CD4-positive, alpha-beta memory T cell (primary cell): ENCODE measurements around the gene LHFPL6. TPM values are rescaled to one million over a fixed set of nuclear protein-coding genes. Genes with fewer than 3 reads are reported as not detected.

Experiments used
- CTCF ChIA-PET: fragments of 350-600 bp; sonication (Branson Sonifier 250); formaldehyde crosslinking; loops from one replicate; lab custom pipeline; 2021; ENCODE audit warnings: inconsistent platforms; ENCODE audit not compliant: partially characterized antibody; lab: Charles Lee
- POLR2A ChIA-PET: fragments of 350-600 bp; sonication (Branson Sonifier 250); formaldehyde crosslinking; loops from one replicate; lab custom pipeline; 2021; ENCODE audit not compliant: partially characterized antibody; lab: Charles Lee
- DNase-seq, 5 donors: peaks; one replicate each; pipeline versions ENCODE4 v3.0.0 to v3.0.0-alpha.2; 2020 to 2022; ENCODE audit warnings: mixed read lengths in 1 of 5
- H3K27ac ChIP-seq: one replicate; pipeline ENCODE4 v1.7.0; 2013; ENCODE audit warnings: low read depth, low read length
- H3K27me3 ChIP-seq: 2 replicates; pipeline ENCODE4 v1.7.0; 2013; ENCODE audit warnings: mild to moderate bottlenecking, low read length, moderate library complexity; ENCODE audit not compliant: insufficient read depth
- H3K36me3 ChIP-seq: 2 replicates; pipeline ENCODE4 v1.7.0; 2013; ENCODE audit warnings: mild to moderate bottlenecking, low read length, moderate library complexity; ENCODE audit not compliant: insufficient read depth
- H3K4me1 ChIP-seq: 2 replicates; pipeline ENCODE4 v1.7.0; 2013; ENCODE audit warnings: mild to moderate bottlenecking, low read length, moderate library complexity; ENCODE audit not compliant: insufficient read depth
- H3K4me3 ChIP-seq, 2 donors: one replicate each; pipeline ENCODE4 v1.7.0; 2013; ENCODE audit warnings: low read length in 2 of 2, mild to moderate bottlenecking in 1 of 2
- H3K9me3 ChIP-seq, 2 donors: one replicate each; pipeline ENCODE4 v1.7.0; 2013; ENCODE audit warnings: low read length in 2 of 2, control low read depth in 1 of 2; ENCODE audit not compliant: control insufficient read depth in 1 of 2
- H3K27ac Mint-ChIP-seq, 7 donors: one replicate each; pipeline ENCODE4 v1.8.0; 2020 to 2021; ENCODE audit warnings: mixed read lengths in 7 of 7, mild to moderate bottlenecking in 6 of 7, inconsistent platforms in 3 of 7, moderate library complexity in 3 of 7
- H3K27me3 Mint-ChIP-seq, 2 donors: one replicate each; pipeline ENCODE4 v1.8.0; 2020 to 2021; ENCODE audit warnings: mixed read lengths in 2 of 2
- H3K36me3 Mint-ChIP-seq, 2 donors: one replicate each; pipeline ENCODE4 v1.8.0; 2020 to 2021; ENCODE audit warnings: mixed read lengths in 2 of 2, inconsistent platforms in 1 of 2, mild to moderate bottlenecking in 1 of 2
- H3K4me1 Mint-ChIP-seq, 4 donors: one replicate each; pipeline ENCODE4 v1.8.0; 2020 to 2021; ENCODE audit warnings: mixed read lengths in 4 of 4, mild to moderate bottlenecking in 1 of 4
- H3K4me3 Mint-ChIP-seq, 8 donors: one replicate each; pipeline ENCODE4 v1.8.0; 2020 to 2021; ENCODE audit warnings: mixed read lengths in 8 of 8, mild to moderate bottlenecking in 7 of 8, moderate library complexity in 6 of 8, inconsistent platforms in 3 of 8
- H3K9me3 Mint-ChIP-seq, 8 donors: one replicate each; pipeline ENCODE4 v1.8.0; 2020 to 2021; ENCODE audit warnings: mixed read lengths in 8 of 8, mild to moderate bottlenecking in 5 of 8, inconsistent platforms in 3 of 8, moderate library complexity in 1 of 8
- intact Hi-C: fragments of 100-400 bp; cut with micrococcal nuclease; formaldehyde crosslinking; loops from one replicate; pipeline ENCODE4 v1.15.1; 2023
- polyA plus RNA-seq, 2 donors: library from polyadenylated mRNA; unstranded; fragments of 300-500 nt; fragmentation: Illumina TruSeq; gene quantifications; one replicate each; pipeline ENCODE4 v1.2.3, GENCODE V29; 2021
- total RNA-seq, 2 experiments: library from RNA; stranded (reverse); gene quantifications; one replicate each; pipeline ENCODE4 v1.2.3, GENCODE V29; 2021

Gene LHFPL6
- total and polyA plus RNA-seq, 4 experiments from 2014 or later, result 0.16 TPM; not detected in 3

DNA sequence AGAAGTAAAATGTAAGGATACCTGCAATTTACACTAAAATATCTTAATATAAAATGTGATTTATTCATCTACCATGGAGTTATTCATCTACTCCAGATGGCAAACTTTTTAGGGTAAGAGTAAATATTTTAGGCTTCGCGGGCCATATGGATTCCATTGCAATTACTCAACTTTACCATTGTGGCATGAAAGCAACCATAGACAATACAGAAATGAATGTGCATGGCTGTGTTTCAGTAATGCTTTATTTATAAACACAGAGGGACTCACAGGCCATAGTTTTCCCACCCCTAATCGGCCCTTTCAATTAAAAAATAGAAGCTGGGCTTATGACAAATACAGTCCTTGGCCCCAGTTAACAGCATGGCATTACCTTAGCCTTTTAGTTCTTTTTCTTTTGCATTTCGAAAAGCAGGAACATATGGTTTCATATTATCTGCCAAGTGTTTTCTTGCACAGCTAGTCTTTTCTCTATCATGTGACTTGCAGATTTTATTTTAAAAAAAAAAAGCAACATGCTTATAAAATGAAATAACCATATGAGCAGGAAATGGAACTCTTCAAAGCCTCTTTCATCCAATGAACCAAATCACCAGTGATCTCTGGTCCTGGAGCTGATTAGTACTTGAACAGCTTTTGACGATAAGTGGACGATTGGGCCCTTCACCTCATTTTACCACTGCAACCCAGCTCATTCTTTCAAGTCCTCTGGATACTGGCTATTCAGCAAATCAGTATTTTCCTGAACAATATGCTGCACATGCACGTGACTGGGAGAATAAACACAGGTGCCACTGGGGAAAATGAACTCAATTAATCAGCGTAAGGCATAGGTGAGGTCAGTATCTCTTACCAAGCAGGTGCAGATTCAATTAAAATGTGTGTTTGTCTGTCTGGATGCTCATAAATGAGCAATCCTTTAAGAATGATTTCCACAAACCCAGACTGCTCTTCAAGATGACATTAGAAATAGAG lies 63.9 kb downstream of the LHFPL6 start:
- Histone ChIP-seq H3K4me3 (no peak overlapping the region), H3K27me3 (no peaks in the 10 kb centered on the region), H3K27ac (no peak overlapping the region), H3K4me1 (no peaks in the 10 kb centered on the region), H3K36me3 (no peaks in the 10 kb centered on the region), H3K9me3 (no peaks in the 10 kb centered on the region)
- POLR2A ChIA-PET, result no interaction called here
- H3K27me3 Mint-ChIP-seq, result peaks cover 8 to 9% of the 10 kb centered on the region in 2 donors
- intact Hi-C loops, result no loop called here
- no peak overlapping the region for H3K27ac Mint-ChIP-seq
- H3K36me3 Mint-ChIP-seq, result no peaks in the 10 kb centered on the region
- no peak for DNase-seq
- CTCF ChIA-PET, result no interaction called here
- H3K4me3 Mint-ChIP-seq, result no peak overlapping the region
- H3K4me1 Mint-ChIP-seq, result no peaks in the 10 kb centered on the region
- H3K9me3 Mint-ChIP-seq, result peaks cover 0 to 2% (median 0%) of the 10 kb centered on the region in 8 donors

DNA sequence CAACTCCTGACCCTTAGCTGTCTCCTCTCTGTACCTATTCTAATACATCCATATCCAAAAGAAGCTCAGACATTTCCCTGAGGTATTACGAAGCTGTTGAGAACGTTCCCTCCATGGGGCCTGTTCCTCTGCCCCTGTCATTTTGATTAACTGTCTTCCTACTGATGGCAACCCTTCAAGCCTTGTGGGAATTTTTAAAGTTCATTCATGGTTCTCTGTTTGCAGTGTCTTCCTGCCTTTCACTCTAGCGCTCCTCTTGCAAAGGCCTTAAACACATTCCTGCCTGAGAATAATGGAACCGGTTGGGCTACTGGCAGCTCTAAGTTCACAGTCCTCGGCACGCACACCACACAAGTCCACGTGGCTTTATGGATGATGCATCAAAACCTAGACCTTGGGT lies 66.1 kb downstream of the LHFPL6 start:
- Histone ChIP-seq H3K9me3 (no peaks in the 10 kb centered on the region), H3K4me1 (no peaks in the 10 kb centered on the region), H3K27ac (no peak overlapping the region), H3K36me3 (no peaks in the 10 kb centered on the region), H3K4me3 (no peak overlapping the region), H3K27me3 (no peaks in the 10 kb centered on the region)
- ChIA-PET CTCF (no interaction called here), POLR2A (no interaction called here)
- DNase-seq, result no peak
- Mint-ChIP-seq H3K9me3 (peaks cover 0 to 2% (median 0%) of the 10 kb centered on the region in 8 donors), H3K4me3 (no peak overlapping the region), H3K27ac (no peak overlapping the region), H3K27me3 (peaks cover 4 to 6% of the 10 kb centered on the region in 2 donors), H3K36me3 (no peaks in the 10 kb centered on the region), H3K4me1 (no peaks in the 10 kb centered on the region)
- intact Hi-C loops, result no loop called here

DNA sequence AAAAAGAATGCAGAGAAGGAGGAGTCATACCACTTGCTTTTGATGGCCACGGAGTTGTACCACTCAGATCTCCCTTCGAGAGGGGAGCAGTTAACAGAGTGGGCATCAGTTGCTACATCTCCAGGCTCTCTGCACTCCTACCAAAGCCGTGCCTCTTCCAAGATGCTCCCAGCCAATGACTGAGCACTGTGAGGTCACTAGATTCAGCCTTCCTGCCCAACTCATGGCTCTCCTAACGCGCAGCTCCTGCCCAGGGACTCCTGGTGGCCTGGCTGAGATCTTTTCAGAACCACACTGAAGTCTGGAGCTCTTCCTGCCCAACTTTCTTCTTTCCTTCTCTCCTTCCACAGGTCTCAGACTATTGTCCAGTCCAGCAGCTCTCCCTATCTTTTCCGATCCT lies 66.7 kb downstream of the LHFPL6 start:
- Histone ChIP-seq H3K4me1 (no peaks in the 10 kb centered on the region), H3K36me3 (no peaks in the 10 kb centered on the region), H3K27ac (no peak overlapping the region), H3K4me3 (no peak overlapping the region), H3K9me3 (no peaks in the 10 kb centered on the region), H3K27me3 (no peaks in the 10 kb centered on the region)
- intact Hi-C loops, result no loop called here
- ChIA-PET CTCF (interaction anchor here (1.0 kb wide), 1 partner anchor 80 kb away, joined by 3 read pairs; no protein-coding TSS in a partner anchor), POLR2A (no interaction called here)
- Mint-ChIP-seq H3K4me3 (no peak overlapping the region), H3K27ac (no peak overlapping the region), H3K36me3 (no peaks in the 10 kb centered on the region), H3K9me3 (peaks cover 0 to 2% (median 0%) of the 10 kb centered on the region in 8 donors), H3K4me1 (no peaks in the 10 kb centered on the region), H3K27me3 (peaks cover 3 to 4% of the 10 kb centered on the region in 2 donors)
- DNase-seq, result no peak

DNA sequence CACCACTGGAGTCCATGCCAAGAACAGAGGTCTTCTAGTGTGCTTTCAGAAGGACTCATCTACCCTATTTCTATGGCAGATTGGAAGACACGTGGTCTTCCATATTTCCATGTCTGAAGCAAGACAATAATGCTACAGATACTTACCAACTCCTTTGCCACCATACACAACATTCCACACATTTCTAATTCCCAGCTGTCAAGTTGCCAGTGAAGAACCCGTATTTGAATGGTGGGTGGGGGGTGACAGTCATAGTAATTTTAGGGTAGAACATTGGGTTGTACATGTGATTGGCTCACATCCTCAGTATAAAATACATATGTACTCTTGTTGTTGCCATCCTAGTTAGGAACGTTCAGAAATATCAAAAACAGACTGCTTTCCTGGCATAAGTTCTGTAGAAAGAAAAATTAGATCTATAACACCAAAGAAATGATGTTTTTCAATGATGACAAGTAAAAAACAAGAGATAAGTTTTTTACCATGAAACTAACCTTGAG lies 69.3 kb downstream of the LHFPL6 start:
- no peaks in the 10 kb centered on the region for H3K36me3 ChIP-seq
- ChIA-PET POLR2A (no interaction called here), CTCF (interaction anchor here (1.0 kb wide), 1 partner anchor 18 kb away, joined by 3 read pairs; no protein-coding TSS in a partner anchor)
- H3K27ac ChIP-seq, result no peak overlapping the region
- Mint-ChIP-seq H3K27me3 (peaks cover 2 to 4% of the 10 kb centered on the region in 2 donors), H3K4me1 (no peaks in the 10 kb centered on the region), H3K27ac (no peak overlapping the region), H3K9me3 (peaks cover 0 to 2% (median 0%) of the 10 kb centered on the region in 8 donors), H3K4me3 (no peak overlapping the region), H3K36me3 (no peaks in the 10 kb centered on the region)
- H3K9me3 ChIP-seq, result no peaks in the 10 kb centered on the region
- H3K4me1 ChIP-seq, result no peaks in the 10 kb centered on the region
- H3K27me3 ChIP-seq, result no peaks in the 10 kb centered on the region
- H3K4me3 ChIP-seq, result no peak overlapping the region
- intact Hi-C loops, result no loop called here
- no peak for DNase-seq

DNA sequence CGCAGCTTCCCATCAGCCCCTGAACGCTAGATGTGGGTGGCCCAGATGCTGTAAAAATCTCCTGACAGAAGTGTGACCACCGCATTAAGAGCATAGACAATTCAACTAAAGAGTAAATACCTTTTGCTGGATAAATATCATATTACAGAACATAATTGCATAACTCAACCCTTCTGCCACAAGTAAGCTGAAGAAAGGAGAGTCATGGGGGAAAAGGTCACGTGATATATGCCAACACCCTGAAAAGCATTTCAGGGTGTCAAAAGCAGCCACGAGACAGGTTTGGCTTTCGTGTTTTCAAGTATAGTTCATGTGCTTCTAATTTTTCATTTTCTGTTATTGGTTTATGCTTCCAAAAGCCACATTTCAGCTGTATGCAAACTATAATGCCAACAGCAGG lies 71.3 kb downstream of the LHFPL6 start:
- peaks cover 0 to 2% (median 0%) of the 10 kb centered on the region in 8 donors for H3K9me3 Mint-ChIP-seq
- no peak overlapping the region for H3K4me3 Mint-ChIP-seq
- Histone ChIP-seq H3K4me3 (no peak overlapping the region), H3K36me3 (no peaks in the 10 kb centered on the region), H3K4me1 (no peaks in the 10 kb centered on the region), H3K27me3 (no peaks in the 10 kb centered on the region), H3K27ac (no peak overlapping the region), H3K9me3 (no peaks in the 10 kb centered on the region)
- CTCF ChIA-PET, result no interaction called here
- intact Hi-C loops, result no loop called here
- H3K27me3 Mint-ChIP-seq, result peaks cover 4 to 10% of the 10 kb centered on the region in 2 donors
- H3K27ac Mint-ChIP-seq, result no peak overlapping the region
- no peaks in the 10 kb centered on the region for H3K36me3 Mint-ChIP-seq
- no peaks in the 10 kb centered on the region for H3K4me1 Mint-ChIP-seq
- DNase-seq, result no peak
- POLR2A ChIA-PET, result no interaction called here

DNA sequence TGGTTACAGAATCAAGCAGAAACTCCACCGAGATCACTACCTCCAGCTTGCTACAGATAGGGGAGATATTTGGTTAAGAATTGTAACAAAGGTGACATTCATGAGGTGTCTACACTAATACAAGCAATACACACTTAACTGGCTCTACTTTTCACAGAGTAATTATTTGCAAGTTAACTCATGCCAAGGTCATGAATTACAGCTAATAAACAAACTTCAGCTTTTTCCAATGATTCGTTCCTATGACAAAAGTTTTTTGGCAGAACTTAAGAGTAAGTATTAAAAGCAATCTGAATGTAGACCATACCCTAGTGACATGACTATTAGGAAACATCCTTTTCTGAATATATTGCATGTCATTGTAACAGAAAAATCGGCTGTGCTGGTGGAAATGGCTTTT lies 72.1 kb downstream of the LHFPL6 start:
- CTCF ChIA-PET, result no interaction called here
- no peak overlapping the region for H3K27ac Mint-ChIP-seq
- Histone ChIP-seq H3K4me3 (no peak overlapping the region), H3K9me3 (no peaks in the 10 kb centered on the region), H3K27ac (no peak overlapping the region), H3K36me3 (no peaks in the 10 kb centered on the region), H3K27me3 (no peaks in the 10 kb centered on the region), H3K4me1 (no peaks in the 10 kb centered on the region)
- intact Hi-C loops, result no loop called here
- POLR2A ChIA-PET, result no interaction called here
- H3K4me3 Mint-ChIP-seq, result no peak overlapping the region
- DNase-seq, result no peak
- peaks cover 4 to 11% of the 10 kb centered on the region in 2 donors for H3K27me3 Mint-ChIP-seq
- H3K4me1 Mint-ChIP-seq, result no peaks in the 10 kb centered on the region
- H3K36me3 Mint-ChIP-seq, result no peaks in the 10 kb centered on the region
- H3K9me3 Mint-ChIP-seq, result peaks cover 0 to 2% (median 0%) of the 10 kb centered on the region in 8 donors

DNA sequence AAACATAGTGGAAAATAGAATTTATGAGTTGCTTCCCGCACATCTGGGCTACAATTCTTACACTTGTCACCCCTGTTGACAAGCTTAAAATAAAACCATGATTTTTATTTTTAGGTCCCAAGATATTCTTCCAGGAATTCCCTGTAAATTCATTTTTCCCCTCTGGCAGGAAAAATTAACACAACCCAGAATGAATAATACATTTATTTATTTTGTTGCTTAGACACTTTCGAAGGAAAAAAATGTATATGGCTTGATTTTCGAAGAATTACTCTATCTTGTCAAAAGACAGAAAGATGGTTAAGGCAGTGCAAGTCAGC lies 74.4 kb downstream of the LHFPL6 start:
- no peaks in the 10 kb centered on the region for H3K9me3 ChIP-seq
- ChIA-PET POLR2A (no interaction called here), CTCF (no interaction called here)
- H3K36me3 Mint-ChIP-seq, result no peaks in the 10 kb centered on the region
- peaks cover 0 to 2% (median 0%) of the 10 kb centered on the region in 8 donors for H3K9me3 Mint-ChIP-seq
- H3K4me1 ChIP-seq, result no peaks in the 10 kb centered on the region
- intact Hi-C loops, result no loop called here
- no peak overlapping the region for H3K27ac ChIP-seq
- no peaks in the 10 kb centered on the region for H3K36me3 ChIP-seq
- H3K27me3 ChIP-seq, result no peaks in the 10 kb centered on the region
- H3K4me1 Mint-ChIP-seq, result no peaks in the 10 kb centered on the region
- no peak overlapping the region for H3K27ac Mint-ChIP-seq
- no peak overlapping the region for H3K4me3 ChIP-seq
- no peak overlapping the region for H3K4me3 Mint-ChIP-seq
- peaks cover 4 to 11% of the 10 kb centered on the region in 2 donors for H3K27me3 Mint-ChIP-seq
- no peak for DNase-seq
